Measurements from ENCODE around the gene CYP11A1.

DNA sequence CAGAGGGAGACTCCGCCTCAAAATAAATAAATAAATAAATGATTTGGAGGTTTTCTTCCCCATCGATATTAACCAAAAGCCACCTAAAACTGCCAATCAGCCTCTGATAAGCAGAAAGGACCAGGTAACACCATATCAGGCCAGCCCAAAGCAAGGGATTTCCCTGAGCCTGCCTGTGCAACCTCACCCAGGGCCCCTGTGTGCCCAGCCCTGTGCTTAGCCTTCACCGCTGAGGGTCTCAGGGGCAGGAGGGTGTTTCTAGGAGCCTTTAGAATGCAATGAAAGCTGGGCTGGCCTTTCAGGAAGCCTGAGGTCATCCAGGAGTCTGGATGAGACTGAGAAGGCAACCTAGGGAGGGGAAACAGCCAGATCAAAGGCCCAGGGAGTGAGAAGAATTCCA, 35.4 kb downstream of the CYP11A1 start:
- TF ChIP-seq CTCF (IDR thresholded peaks at IDR 0.05) (no peak), POLR2A (IDR thresholded peaks at IDR 0.05) (no peak)

All from testis (tissue), 2 donors.